ENCODE measurements around the gene BATF.

- TF ChIP-seq REST (IDR thresholded peaks at IDR 0.05; ENCODE audit: insufficient read depth in 1 of 2, low read depth in 2 of 2, low read length in 2 of 2) (no peak), POLR2AphosphoS5 (IDR thresholded peaks at IDR 0.05; ENCODE audit: low read depth, low read length) (no peak), SIN3A (IDR thresholded peaks at IDR 0.05; ENCODE audit: borderline replicate concordance, insufficient read depth, low read length) (no peak), FOXP2 (optimal IDR thresholded peaks at IDR 0.05; ENCODE audit: borderline replicate concordance, extremely low read depth, extremely low read length, insufficient read depth) (no peak), TAF1 (IDR thresholded peaks at IDR 0.05; ENCODE audit: borderline replicate concordance, insufficient read depth, low read length) (no peak)
Measured at GRCh38 chr14:75494896-75495295, 27.4 kb upstream of the BATF start.

Measured in PFSK-1 (cell line).